GM19328 (cell line): ENCODE data around the gene WNT9B.

Experiments
- ATAC-seq: cut with Tn5 transposase; IDR thresholded peaks from one replicate; pipeline ENCODE4 v1.9.1; 2021; ENCODE audit warnings: mild to moderate bottlenecking, moderate library complexity; ENCODE audit not compliant: unreplicated experiment

Gene WNT9B

DNA sequence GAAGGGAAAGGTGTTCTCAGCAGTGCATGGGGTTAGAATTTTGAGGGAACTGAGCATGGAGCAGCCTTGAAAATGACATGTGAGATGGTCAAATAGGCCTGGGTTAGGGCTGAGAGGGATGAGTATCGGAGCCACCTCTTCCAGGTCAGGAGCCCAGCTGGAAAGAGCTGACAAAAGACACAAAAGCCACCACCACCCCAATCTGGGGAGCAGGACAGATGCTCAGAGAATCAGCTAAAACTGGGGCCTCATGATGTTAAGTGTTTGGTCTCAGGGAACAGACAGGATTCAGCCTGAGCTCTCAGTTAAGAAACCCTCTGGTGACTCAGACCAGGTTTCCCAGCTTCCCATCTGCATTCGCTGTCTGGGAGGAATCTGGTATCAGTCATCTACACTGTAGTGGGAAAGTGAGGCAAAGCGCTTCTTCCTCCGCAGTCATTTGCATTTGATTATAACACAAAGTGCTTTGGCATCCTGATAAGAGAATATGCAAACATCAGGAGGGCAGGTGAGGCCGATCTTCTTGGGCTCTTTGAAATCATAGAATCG, 2.6 kb downstream of the WNT9B start:
- no peak for ATAC-seq

DNA sequence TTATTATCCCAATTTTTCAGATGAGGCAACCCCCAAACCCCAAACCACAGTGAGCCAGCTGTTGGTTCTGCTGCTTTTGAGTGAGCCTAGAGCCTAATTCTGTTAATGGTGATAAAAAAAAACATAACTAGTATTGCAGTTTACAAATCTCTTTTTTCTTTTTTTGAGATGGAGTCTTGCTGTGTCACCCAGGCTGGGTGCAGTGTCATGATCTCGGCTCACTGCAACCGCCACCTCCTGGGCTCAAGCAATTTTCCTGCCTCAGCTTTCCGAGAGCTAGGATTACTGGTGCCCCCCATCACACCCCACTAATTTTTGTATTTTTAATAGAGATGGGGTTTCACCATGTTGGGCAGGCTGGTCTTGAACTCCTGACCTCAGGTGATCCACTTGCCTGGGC, 3.1 kb downstream of the WNT9B start:
- ATAC-seq: no peak

DNA sequence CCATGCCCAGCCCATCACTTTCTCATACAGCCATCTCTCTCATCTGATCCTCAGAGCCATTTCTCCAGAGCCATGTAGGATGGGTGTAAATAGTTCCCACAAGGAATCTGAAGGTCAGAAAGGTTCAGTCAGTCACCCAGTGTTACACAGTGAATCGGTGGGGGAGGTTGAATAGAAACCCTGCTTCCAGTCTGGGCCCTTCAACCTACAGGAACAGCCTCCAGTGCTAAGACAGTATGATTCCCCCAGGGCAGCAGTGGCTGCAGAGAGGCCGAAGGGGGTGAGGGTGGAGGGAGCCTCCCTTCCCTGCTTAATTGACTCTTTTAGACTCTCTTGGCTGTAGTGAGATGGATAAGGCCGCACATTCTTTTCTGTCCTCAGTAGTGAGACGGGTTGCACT, 3.6 kb downstream of the WNT9B start:
- ATAC-seq: no peak

DNA sequence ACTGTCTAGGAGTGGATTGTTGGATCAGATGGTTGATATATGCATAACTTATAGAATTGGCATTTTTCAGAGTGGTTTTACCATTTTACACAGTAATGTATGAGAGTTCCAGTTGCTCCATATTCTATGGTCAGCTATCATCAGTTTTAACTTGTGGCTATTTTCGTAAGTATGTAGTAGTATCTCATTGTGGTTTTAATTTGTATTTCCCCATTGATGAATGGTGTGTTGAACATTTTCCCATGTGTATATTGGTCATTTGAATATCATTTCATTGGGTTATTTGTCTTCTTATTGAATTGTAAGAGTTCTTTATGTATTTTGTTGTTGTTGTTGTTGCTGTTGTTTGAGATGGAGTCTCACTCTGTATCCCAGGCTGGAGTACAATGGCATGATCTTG, 6.2 kb downstream of the WNT9B start:
- ATAC-seq: no peak

DNA sequence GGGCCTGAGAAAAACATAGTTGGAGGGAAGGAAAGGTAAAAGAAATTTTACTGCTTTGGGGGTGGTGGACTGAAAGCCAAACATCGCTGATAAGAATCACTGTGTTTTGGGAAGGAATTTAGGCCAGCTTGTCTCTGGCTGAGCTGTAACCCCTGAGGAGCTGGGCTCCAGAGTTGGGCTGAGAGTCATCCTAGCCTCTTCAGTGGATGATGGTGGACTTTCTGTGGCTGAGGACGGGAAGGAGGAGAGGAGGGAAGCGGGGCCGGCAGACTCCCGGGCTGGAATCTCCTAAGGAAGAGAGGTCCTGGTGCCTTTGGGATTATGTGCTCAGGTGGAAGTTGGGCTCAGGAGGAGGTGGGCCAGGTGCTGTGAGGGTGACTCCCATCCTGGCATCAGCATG, 8.6 kb downstream of the WNT9B start:
- ATAC-seq: no peak

DNA sequence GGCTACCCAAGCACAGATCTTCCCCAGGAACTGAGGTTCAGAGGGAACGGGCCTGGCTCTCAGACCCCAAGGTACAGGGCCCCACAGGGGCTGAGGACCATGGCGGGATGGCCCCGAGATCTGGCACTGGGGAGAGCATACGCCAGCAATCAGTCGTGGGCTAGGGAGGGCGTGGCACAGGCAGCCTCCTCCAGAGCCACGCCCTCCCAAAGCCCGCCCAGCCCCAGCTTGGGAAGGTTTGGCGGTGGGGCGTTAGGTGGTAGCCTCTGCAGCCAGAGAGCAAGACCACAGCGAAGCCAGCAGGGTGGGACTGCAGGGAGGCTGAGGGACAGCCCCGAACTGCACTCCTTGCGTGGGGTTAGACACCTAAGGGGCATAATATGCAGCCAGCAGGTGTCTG, 11.6 kb downstream of the WNT9B start:
- ATAC-seq: no peak

DNA sequence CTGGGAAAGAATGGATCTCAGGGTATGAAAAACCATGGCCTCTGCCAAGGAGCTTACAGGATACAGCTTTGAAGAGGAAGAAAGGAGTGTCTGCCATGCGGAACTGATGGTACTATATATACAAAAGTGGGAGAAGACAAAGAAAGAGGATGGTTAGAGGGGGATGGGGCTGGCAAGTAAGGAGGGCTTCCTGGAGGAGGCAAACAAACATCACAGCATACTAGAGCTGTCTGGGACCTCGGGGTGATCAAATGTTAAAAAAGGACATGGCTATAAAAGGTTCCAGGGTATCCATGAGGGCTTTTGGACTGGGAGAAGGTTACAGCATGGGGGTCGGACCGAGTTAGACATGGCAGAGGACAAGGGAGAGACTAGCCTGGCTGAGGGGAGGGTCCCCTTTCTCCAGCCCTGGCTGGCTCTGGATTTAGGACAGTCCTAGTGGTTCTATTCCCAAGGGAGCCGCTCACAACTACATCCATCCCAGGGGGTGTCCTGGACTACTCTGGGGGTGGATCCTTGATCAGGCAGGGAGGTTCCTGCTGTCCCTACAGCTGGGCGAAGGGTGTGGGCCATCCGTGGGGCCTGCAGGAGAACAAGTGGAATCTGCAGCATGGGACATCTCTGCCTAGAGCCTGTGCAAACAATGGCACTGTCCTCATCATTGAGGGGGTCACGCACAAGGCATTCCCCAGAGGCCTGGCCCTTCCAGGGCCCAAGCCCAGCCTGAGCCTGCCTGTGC, 12.2 kb downstream of the WNT9B start:
- ATAC-seq: no peak

DNA sequence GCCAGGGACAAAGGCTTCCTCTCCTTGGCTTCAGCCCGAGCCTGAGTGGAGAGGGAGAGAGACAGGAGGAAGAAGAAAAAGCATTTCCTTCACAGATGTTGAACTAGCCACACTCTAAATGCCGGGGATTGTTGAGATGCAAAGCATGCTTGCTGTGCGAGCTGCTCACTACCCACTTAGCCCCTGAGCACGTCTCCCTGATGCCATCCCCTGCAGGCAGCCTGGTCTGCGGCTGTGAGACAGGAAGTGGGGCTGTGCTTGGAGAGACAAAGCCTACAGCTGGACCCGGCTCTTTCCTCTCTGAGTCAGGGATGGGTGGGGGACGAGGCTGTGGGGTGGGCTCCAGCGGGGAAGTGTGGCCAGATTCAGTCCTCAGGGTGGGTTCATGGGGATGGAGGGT, 13.7 kb downstream of the WNT9B start:
- ATAC-seq: no peak

DNA sequence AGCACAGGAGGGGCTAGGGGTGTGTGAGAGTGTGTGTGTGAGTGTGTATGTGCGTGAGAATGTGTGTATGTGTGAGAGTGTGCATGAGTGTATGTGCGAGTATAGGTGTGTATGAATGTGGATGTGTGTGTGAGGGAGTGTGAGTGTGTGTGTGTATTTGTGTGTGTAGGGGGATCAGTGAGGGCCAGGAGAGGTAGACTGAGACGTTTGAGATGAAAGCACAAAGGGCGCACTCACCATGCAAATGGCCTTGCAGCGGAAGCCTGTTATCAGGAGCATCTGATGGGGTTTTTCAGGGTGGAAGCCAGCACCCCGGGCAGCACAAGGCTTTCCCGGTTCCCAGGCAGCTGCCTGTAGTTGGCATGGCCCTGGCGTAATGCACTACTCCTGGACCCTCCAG, 14.9 kb downstream of the WNT9B start:
- no peak for ATAC-seq

DNA sequence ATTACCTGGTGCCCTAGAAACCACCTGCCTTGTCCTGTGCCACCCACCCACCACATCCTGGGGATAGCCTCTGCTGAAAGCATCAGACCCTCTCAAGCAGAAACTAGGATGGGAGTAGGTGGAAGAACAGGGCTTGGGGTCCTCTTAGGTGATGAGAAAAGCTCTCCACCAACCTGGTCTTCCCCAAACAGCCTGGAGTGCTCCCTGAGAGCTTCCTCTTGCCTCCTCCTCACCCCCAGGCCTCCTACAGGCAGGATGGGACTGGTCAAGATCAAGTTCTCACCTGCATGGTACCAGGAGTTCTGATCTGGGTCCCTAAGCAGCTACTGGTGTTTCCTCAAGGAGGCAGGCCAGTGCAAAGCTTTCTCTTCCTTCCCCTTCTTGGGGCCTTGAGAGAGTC, 15.4 kb downstream of the WNT9B start:
- no peak for ATAC-seq

DNA sequence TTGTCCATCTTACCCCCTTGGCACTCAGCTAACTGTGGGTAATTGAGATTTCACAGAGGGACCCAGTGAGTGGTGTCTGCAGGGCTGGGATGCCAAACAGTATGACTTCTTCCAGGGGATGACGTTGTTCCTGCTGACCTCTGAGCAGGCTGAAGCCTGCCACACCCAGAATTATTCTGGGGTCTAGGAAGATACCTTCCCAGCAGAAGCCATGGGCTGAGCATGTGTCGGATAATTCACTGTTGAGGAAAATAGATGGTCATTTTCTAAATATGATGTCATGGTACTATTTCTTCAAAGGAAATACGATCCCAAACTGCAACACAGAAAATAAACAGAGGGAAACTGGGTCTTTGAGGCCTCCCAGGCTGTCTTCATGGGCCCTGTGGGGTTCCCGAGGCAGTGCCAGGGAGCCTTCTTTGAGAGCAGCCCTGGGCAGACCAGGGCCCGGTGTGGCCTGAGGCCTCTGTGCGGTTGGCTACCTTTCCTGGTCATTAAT, 17.4 kb downstream of the WNT9B start:
- no peak for ATAC-seq

DNA sequence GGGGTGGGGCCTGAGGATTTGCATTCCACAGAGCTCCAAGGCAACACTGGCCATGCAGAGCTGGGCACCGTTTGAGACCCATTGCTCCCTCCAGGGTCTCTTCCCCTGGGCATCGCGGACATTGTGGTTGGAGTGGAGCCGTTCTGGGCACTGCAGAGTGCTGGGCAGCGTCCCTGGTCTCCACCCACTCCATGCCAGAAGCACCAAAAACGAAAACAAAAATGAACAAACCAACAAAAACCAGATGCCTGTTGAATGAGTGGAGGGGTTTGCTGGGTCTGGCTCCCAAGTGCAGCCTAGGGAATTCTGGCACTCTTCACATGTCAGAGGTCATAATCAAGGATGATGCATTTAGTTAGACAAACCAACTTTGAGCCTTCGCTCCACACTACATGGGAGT, 17.9 kb downstream of the WNT9B start:
- no peak for ATAC-seq

DNA sequence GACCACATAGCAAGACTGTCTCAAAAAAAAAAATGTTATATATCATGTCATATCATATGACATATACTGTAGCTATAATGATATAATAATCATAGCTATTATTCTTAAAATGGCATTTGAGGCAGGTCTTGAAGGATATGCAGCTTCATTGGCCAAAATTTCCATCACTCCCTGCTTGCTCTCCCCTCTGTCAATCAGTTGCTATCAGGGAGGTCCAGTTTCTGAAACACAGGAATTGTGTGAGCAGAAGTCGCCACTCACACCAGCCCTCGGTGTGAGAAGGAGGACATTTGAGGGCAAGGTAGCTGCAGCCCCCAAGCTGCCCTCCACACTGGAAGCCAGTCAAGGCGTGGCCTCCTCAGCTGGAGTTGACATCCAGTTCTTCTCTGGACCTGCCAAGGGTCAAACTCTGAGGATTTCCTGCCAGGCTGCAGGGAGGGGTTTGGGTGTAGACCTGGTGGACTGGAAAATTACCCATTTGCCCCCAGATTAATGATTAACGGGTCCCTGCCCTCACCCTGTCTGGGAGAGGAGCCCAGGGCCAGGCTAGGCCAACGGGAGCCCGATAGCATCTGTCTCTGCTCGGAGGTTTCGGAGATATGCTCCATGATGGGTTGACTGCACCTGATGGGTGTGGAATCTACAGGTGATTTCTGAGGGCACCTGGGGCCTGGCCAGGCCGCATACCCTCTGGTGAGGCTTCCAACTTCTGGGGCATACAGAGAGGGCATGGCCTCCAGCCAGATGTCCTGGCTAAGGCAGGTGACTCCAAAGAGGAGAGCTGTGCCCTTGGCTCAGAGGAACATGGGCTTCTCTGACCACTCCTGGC, 18.8 kb downstream of the WNT9B start:
- ATAC-seq: no peak

DNA sequence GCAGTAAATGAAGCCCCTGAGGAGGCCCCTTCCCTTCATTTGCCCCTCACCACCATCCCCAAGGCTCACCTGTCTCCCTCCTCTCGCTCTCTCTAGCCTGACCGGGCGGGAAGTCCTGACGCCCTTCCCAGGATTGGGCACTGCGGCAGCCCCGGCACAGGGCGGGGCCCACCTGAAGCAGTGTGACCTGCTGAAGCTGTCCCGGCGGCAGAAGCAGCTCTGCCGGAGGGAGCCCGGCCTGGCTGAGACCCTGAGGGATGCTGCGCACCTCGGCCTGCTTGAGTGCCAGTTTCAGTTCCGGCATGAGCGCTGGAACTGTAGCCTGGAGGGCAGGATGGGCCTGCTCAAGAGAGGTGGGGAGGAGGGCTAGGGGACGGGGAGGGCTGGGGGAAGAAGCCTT, 21.0 kb downstream of the WNT9B start:
- no peak for ATAC-seq

DNA sequence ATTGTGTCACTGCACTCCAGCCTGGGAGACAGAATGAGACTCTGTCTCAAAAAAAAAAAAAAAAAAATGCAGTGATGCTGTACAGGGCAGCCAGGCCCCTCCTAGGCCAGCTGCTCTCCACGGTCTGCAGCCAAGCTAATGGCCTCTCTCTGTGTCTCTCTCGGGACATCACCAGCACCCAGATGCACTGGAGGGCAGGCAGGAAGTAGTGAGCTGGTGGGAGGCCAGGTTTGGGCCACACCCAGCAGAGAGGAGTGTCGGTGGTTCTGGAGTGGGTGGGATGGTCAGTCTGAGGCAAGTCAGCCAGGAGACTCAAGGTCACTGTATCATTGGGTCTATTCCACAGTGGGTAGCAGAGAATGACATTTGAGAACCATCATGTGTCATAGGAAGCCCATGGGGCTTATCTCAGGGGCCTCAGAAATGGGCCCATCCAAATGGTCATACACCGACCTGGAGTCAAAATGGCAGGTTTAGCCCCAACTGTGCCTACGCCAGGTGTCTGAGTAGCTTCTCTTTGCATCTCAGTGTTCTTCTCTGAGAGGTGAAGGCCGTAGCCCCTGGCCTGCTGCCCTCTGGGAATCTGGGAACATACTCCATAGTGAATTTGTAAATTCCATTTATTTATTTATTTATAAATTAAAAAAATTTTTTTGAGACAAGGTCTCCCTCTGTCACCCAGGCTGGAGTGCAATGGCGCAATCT, 22.7 kb downstream of the WNT9B start:
- ATAC-seq: no peak

DNA sequence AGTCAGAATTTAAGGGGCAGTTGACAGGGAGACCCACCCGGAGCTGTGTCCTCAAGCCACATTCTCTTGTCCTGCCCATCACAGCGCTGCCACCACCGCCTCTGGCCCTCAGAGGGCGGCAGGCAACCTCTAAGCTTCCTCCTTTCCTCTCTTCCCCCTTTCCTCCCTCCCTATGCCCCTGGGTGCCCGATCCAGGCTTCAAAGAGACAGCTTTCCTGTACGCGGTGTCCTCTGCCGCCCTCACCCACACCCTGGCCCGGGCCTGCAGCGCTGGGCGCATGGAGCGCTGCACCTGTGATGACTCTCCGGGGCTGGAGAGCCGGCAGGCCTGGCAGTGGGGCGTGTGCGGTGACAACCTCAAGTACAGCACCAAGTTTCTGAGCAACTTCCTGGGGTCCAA, 23.5 kb downstream of the WNT9B start:
- ATAC-seq: no peak

DNA sequence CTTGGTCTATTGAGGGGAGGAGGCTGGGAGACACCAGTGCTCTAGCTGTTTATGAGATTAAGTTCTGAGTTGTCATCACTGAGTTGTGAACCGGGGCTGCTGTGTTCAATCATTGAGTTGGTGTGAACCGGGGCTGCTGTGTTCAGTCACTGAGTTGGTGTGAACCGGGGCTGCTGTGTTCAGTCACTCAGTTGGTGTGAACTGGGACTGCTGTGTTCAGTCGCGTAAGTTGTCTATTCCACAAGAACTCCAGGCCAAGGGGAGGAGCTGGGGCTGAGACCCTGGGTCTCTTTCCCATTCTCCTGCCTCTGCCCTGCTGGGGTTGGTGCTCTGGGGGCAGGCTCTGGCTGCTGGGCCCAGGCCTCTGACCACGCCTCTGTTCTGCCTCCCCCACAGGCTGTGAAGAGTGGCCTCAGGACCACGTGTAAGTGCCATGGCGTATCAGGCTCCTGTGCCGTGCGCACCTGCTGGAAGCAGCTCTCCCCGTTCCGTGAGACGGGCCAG, 24.5 kb downstream of the WNT9B start:
- ATAC-seq: no peak

DNA sequence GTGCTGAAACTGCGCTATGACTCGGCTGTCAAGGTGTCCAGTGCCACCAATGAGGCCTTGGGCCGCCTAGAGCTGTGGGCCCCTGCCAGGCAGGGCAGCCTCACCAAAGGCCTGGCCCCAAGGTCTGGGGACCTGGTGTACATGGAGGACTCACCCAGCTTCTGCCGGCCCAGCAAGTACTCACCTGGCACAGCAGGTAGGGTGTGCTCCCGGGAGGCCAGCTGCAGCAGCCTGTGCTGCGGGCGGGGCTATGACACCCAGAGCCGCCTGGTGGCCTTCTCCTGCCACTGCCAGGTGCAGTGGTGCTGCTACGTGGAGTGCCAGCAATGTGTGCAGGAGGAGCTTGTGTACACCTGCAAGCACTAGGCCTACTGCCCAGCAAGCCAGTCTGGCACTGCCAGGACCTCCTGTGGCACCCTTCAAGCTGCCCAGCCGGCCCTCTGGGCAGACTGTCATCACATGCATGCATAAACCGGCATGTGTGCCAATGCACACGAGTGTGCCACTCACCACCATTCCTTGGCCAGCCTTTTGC, 25.0 kb downstream of the WNT9B start:
- ATAC-seq: no peak

DNA sequence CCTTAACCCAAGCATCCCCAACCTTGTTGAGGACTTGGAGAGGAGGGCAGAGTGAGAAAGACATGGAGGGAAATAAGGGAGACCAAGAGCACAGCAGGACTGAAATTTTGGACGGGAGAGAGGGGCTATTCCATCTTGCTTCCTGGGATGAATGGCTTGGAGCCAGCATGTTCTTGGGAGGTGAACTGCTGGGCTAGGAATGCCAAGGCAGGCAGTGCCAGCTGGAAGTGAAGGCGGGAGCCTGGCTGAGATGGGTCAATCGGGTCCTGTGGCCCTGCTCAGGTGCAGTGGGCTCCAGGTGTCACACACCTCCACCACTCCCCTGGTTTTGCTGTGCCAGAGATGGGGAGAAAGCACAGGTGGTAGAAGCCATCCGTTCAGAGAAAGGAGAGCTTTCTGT, 25.5 kb downstream of the WNT9B start:
- ATAC-seq: no peak

DNA sequence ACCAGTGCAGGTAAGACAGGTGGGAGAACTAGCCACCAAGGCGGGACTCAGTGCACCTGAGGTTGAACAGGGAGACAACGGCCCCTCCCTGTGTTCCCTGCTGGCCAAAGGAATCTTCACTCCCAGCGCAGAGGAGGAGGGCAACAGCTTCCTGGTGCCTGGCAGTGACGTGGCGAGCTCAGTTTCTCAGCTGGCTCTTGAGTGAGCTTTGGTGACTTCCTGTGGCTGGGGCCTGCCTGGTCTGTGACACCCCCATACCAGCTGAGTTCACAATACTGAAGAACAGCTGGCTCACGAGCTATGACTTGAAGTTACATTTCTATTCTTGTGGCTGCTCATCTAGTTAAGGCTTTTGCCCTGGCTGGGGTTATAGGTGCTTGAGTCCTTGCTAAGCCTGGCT, 26.1 kb downstream of the WNT9B start:
- no peak for ATAC-seq

DNA sequence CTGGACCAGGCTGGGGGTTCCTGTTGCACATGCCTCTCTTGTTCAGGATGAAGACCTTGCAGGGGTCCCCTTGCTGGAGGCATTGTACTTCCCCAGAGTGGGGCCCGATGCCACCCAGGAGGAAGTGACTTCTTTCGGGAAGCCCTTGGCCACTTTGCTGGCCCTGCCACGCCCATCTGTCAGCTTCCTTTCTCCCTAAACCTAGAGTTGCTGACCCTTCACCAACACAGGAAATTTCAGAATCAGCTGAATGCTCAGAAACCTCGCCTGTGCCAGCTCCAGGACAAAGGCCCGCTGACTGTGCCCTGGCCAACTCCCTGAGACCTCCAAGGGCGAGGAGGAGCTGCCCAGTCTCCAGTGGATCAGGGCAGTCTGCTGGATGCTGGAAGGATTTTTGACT, 26.7 kb downstream of the WNT9B start:
- no peak for ATAC-seq
